Stomach (tissue), 9 donors: ENCODE measurements around the gene GNG4. TPM values are rescaled to one million over a fixed set of nuclear protein-coding genes. Genes with fewer than 3 reads are reported as not detected.

Experiments
- DNase-seq, 2 donors: peaks; one replicate each; pipeline versions ENCODE4 v3.0.0 to v3.0.0-alpha.2; 2013 to 2019
- H3K27ac ChIP-seq, 5 donors: fragments of 200-600 bp in 4 of 5; sonication (generic) in 4 of 5; one replicate each; pipeline ENCODE4 v1.5.1; 2013 to 2019; ENCODE audit warnings: mild to moderate bottlenecking in 1 of 5, moderate library complexity in 1 of 5
- H3K27me3 ChIP-seq, 3 donors: fragments of 200-600 bp; sonication (generic); one replicate each; pipeline ENCODE4 v1.5.1; 2017 to 2019; ENCODE audit warnings: mixed run types in 1 of 3
- H3K36me3 ChIP-seq, 4 donors: fragments of 200-600 bp; sonication (generic); 1 replicate in 3 of 4; 2 replicates in 1 of 4; pipeline ENCODE4 v1.5.1; 2016 to 2019
- H3K4me1 ChIP-seq, 4 donors: fragments of 200-600 bp; sonication (generic); one replicate each; pipeline ENCODE4 v1.5.1; 2016 to 2019
- H3K4me3 ChIP-seq, 4 donors: fragments of 200-600 bp; sonication (generic) in 3 of 4; one replicate each; pipeline ENCODE4 v1.5.1; 2016 to 2019; ENCODE audit warnings: mild to moderate bottlenecking in 1 of 4
- H3K9me3 ChIP-seq, 4 donors: fragments of 200-600 bp; sonication (generic); one replicate each; pipeline ENCODE4 v1.5.1; 2016 to 2019
- EP300 ChIP-seq: sonication (generic); formaldehyde crosslinking; IDR thresholded peaks from one replicate; pipeline ENCODE4 v1.6.1; 2017; ENCODE audit warnings: antibody characterized with exemption
- POLR2A ChIP-seq, 4 donors: fragments of 450-650 bp; IDR thresholded peaks; one replicate each; pipeline ENCODE4 v1.6.1; 2016; ENCODE audit warnings: antibody characterized with exemption in 4 of 4, control low read depth in 2 of 4, mild to moderate bottlenecking in 1 of 4, moderate library complexity in 1 of 4
- POLR2AphosphoS5 ChIP-seq, 3 donors: sonication (generic); formaldehyde crosslinking; IDR thresholded peaks; one replicate each; pipeline ENCODE4 v1.6.1; 2016; ENCODE audit warnings: antibody characterized with exemption in 3 of 3
- WGBS, 5 donors: extraction: QIAGEN DNeasy Blood & Tissue Kit in 3 of 5; methylation state at CpG; one replicate each; pipeline versions ENCODE4 v1.1.5 to v1.1.7; 2013 to 2018; 5-methylcytosine and 5-hydroxymethylcytosine counted together
- intact Hi-C: fragments of 100-400 bp; cut with DNase I; formaldehyde crosslinking; loops from one replicate; pipeline ENCODE4 v1.15.1; 2023; ENCODE audit warnings: low total_unique reads
- polyA plus RNA-seq, 3 donors: library from polyadenylated mRNA; stranded (reverse); fragments of 200-250 nt; gene quantifications; one replicate each; pipeline ENCODE4 v1.2.3, GENCODE V29; 2013
- total RNA-seq, 5 donors: library from RNA; depleted of rRNA; stranded (reverse); fragments of >200 nt; gene quantifications; one replicate each; pipeline versions ENCODE4 v1.1.0 to v1.2.3, GENCODE V29; 2014 to 2016
- TF ChIP-seq, protein P1 (sequence below), 7 experiments: fragments of 450-650 bp in 4 of 7; fragments of 200-600 bp in 3 of 7; sonication (generic) in 3 of 7; IDR thresholded peaks; one replicate each; pipeline ENCODE4 v1.5.1; 2016 to 2019; ENCODE audit warnings: antibody characterized with exemption in 7 of 7, control low read depth in 2 of 7, mild to moderate bottlenecking in 1 of 7
- donor health status: healthy with polysubstance abuse.
- donor health status: Bipolar disorder and iron deficiency.
- donor health status: healthy.

Gene GNG4
- total and polyA plus RNA-seq, 8 donors: 0.58 to 5.1 (median 1.4) TPM; not detected in 1

DNA sequence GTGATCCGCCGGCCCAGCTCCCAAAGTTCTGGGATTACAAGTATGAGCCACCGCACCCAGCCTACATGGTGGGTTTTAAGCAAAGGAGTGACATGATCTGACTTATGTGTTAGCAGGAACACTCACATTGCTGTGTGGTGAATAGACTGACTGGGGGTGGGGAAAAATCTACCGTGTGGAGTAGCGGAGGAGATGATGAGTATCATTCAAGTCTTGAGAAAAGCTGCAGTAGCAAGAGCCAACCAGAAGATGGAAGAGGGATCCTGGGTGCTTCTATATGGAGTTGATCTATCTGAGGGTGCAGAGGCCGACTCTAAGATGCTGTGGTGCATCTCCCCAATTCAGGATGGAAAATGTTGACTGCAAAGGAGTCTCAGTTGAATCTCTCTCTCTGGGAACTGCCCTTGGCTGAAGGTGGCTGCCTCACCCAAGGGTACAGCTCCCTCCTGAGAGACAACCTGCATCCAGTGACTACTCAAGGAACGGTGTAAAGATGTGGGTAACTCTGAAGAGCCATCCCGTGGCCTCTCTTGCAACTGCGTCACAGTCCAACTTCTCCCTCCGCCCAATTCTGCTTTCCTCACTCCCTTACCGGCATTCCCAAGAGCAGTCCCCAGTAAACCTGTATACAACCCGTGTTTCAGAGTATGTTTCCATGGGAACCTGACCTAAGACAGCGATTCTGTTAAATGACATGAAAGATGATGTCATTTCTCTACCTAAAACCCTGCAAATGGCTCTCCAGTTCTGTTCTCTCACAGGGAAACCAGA is 137.9 kb downstream of the GNG4 start:
- no peak for TF ChIP-seq POLR2AphosphoS5 (IDR thresholded peaks at IDR 0.05)
- TF ChIP-seq POLR2A (IDR thresholded peaks at IDR 0.05): no peak
- no peak for TF ChIP-seq EP300
- TF ChIP-seq, protein P1, sequence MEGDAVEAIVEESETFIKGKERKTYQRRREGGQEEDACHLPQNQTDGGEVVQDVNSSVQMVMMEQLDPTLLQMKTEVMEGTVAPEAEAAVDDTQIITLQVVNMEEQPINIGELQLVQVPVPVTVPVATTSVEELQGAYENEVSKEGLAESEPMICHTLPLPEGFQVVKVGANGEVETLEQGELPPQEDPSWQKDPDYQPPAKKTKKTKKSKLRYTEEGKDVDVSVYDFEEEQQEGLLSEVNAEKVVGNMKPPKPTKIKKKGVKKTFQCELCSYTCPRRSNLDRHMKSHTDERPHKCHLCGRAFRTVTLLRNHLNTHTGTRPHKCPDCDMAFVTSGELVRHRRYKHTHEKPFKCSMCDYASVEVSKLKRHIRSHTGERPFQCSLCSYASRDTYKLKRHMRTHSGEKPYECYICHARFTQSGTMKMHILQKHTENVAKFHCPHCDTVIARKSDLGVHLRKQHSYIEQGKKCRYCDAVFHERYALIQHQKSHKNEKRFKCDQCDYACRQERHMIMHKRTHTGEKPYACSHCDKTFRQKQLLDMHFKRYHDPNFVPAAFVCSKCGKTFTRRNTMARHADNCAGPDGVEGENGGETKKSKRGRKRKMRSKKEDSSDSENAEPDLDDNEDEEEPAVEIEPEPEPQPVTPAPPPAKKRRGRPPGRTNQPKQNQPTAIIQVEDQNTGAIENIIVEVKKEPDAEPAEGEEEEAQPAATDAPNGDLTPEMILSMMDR (IDR thresholded peaks at IDR 0.05): no peak
- peaks cover 0 to under 1% (median 0%) of the 10 kb centered on the region in 4 donors for H3K4me1 ChIP-seq
- no peaks in the 10 kb centered on the region for H3K27me3 ChIP-seq
- no peaks in the 10 kb centered on the region for H3K36me3 ChIP-seq
- WGBS, 5 donors: 64 to 71% (median 68%) methylated on average over 12 to 13 of the region's 13 CpGs
- H3K9me3 ChIP-seq: no peaks in the 10 kb centered on the region
- H3K27ac ChIP-seq: no peak overlapping the region
- DNase-seq: no peak
- intact Hi-C loops: no loop called here
- no peak overlapping the region for H3K4me3 ChIP-seq

DNA sequence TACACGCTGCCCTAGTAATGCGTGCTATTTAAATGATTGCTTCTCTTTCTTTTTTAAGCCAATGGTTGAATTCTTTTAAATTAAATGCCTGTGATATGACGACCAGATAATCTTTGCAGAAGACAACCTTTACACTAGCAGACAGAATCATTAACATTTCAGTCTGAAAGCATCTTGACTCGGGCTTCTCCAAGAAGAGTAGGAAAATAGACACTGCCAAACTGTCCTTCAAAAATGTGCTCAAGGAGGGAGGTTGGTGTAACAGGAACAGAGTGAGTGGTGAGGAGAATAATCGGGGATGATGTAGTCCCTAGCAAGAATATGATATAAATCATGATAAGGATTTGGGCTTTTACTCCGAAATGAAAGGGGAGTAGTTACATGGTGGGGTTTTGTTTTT is 138.8 kb downstream of the GNG4 start:
- intact Hi-C loops: no loop called here
- Histone ChIP-seq H3K9me3 (no peaks in the 10 kb centered on the region), H3K36me3 (no peaks in the 10 kb centered on the region), H3K27ac (no peak overlapping the region), H3K27me3 (no peaks in the 10 kb centered on the region), H3K4me1 (peaks cover 0 to 9% (median 5%) of the 10 kb centered on the region in 4 donors), H3K4me3 (no peak overlapping the region)
- DNase-seq: no peak
- WGBS, 5 donors: 71 to 79% (median 78%) methylated on average over 6 of the region's 6 CpGs
- TF ChIP-seq, protein P1 (IDR thresholded peaks at IDR 0.05): no peak
- TF ChIP-seq POLR2A (IDR thresholded peaks at IDR 0.05): no peak
- no peak for TF ChIP-seq EP300
- TF ChIP-seq POLR2AphosphoS5 (IDR thresholded peaks at IDR 0.05): no peak

DNA sequence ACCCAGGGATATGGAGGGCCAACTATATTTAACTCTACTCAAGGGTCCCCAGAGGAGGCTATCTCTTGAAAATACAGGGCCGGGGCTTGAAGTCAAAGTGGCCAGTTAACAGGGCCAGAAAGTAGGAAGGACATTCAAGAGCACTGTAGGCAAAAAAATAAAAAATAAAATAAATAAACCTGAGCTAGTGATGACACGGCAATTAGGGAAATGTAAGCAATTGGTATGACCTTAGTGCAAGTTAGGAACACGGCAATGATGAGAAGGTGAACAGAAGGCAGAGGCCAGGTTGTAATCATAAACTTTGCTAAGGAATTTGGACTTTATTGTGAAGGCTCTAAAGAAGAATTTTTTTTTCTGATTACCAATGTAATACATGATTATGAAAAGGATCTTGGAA is 142.0 kb downstream of the GNG4 start:
- Histone ChIP-seq H3K27ac (no peak overlapping the region), H3K36me3 (no peaks in the 10 kb centered on the region), H3K4me1 (peaks cover 0 to 17% (median 14%) of the 10 kb centered on the region in 4 donors), H3K9me3 (no peaks in the 10 kb centered on the region), H3K4me3 (no peak overlapping the region), H3K27me3 (no peaks in the 10 kb centered on the region)
- 52 to 75% (median 61%) methylated on average over 3 of the region's 3 CpGs for WGBS, 5 donors
- no peak for DNase-seq
- intact Hi-C loops: no loop called here
- TF ChIP-seq, protein P1 (IDR thresholded peaks at IDR 0.05): no peak
- no peak for TF ChIP-seq EP300
- TF ChIP-seq POLR2A (IDR thresholded peaks at IDR 0.05): no peak
- TF ChIP-seq POLR2AphosphoS5 (IDR thresholded peaks at IDR 0.05): no peak

DNA sequence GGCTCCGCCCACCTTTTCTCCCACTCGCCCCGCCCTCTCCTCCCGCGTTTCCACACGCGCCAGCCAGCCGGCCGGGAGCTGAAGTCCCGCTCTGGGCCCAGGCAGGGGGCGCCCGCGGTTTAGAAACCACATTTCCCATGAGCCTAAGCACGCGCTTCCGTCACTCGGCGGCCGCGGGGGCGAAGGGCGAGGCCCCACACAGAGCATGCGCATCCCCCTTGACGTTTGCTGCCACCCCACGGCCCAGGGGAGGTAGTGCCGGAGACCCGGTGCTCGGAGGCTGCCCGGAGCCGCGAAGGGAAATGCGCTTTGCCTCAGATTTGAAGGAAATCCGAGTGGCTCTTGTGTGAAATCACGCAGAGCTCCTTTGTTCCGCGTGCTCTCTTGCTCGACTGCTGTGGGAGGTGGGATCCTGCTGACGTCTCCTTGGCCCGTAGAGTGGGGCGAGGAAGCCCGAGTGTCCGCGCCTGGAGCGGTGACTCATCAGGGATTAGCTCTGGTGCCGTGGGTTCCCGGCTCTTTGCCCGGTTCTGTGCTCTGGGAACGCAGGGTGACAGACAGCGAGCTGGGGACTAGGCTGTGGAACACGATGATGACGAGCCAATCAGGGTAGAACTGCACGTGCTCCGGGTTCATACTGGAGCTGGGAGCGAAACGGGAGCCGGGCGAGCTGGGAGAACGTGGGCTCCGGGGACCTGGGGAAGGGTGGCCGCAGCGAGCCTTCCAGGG is 144.9 kb downstream of the GNG4 start:
- intact Hi-C loops: no loop called here
- H3K9me3 ChIP-seq: no peaks in the 10 kb centered on the region

More for the DNA sequence above, 144.9 kb downstream of the GNG4 start:
- Histone ChIP-seq H3K36me3 (no peaks in the 10 kb centered on the region), H3K4me3 (peak overlapping the region; percentile 79 to 94 (median 85)), H3K27ac (peak overlapping the region; percentile 93 to 100 (median 99)), H3K27me3 (no peaks in the 10 kb centered on the region), H3K4me1 (peaks cover 7 to 46% (median 33%) of the 10 kb centered on the region in 4 donors)
- TF ChIP-seq POLR2AphosphoS5 (IDR thresholded peaks at IDR 0.05) (peak; percentile 90 to 94 (median 90)), POLR2A (IDR thresholded peaks at IDR 0.05) (peak in 1 of 4 donors; percentile 34), EP300 (peak; percentile 82)
- TF ChIP-seq, protein P1 (IDR thresholded peaks at IDR 0.05): peak in 5 of 7 experiments; percentile 77 to 98 (median 91)
- peak; percentile 100 for DNase-seq
- WGBS, 5 donors: 0 to 1% (median 0%) methylated on average over 38 to 61 of the region's 61 CpGs
